BLaER1 (cell line): ENCODE results near the gene KIF18A.

Experiments
- H3K27ac ChIP-seq: shearing (Covaris generic); formaldehyde crosslinking; 2 replicates; pipeline ENCODE4 v1.8.1; 2022
- H3K27me3 ChIP-seq: shearing (Covaris generic); formaldehyde crosslinking; 2 replicates; pipeline ENCODE4 v1.8.1; 2022
- H3K36me3 ChIP-seq: shearing (Covaris generic); formaldehyde crosslinking; 2 replicates; pipeline ENCODE4 v1.8.1; 2022
- H3K4me1 ChIP-seq: shearing (Covaris generic); formaldehyde crosslinking; 2 replicates; pipeline ENCODE4 v1.8.1; 2022
- H3K4me2 ChIP-seq: shearing (Covaris generic); formaldehyde crosslinking; 2 replicates; pipeline ENCODE4 v1.8.1; 2022
- H3K4me3 ChIP-seq: shearing (Covaris generic); formaldehyde crosslinking; 2 replicates; pipeline ENCODE4 v1.8.1; 2022
- H3K9ac ChIP-seq: shearing (Covaris generic); formaldehyde crosslinking; 2 replicates; pipeline ENCODE4 v1.8.1; 2022
- H3K9me3 ChIP-seq: shearing (Covaris generic); formaldehyde crosslinking; 2 replicates; pipeline ENCODE4 v1.8.1; 2022
- H4K20me1 ChIP-seq: shearing (Covaris generic); formaldehyde crosslinking; 2 replicates; pipeline ENCODE4 v1.8.1; 2022
- Cebpa-rat ChIP-seq: shearing (Covaris generic); IDR thresholded peaks from 2 replicates; pipeline ENCODE4 v1.8.1; 2022

Gene KIF18A

DNA sequence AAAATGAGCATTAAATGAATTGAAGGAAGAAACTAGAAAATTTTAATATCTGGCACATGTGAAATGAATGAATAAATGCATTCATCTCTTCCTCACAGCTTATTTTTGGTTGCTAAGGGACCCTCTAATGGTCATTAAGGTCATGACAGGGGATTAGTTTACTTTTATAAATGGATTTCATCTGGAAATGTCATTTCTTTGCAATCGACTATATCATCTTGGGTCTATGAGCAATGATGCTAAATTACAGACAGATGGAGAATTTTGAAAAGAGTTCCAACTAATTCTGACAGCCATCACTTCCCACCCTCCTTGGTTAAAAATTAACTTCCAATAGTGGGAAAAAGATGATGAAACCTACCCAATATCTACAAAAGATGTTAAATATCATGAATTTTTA lies 98.0 kb downstream of the KIF18A start:
- TF ChIP-seq Cebpa-rat, result no peak
- Histone ChIP-seq H4K20me1 (no peaks in the 10 kb centered on the region), H3K27ac (no peak overlapping the region), H3K4me1 (no peaks in the 10 kb centered on the region), H3K27me3 (no peaks in the 10 kb centered on the region), H3K36me3 (no peaks in the 10 kb centered on the region), H3K4me2 (no peak overlapping the region), H3K9me3 (no peaks in the 10 kb centered on the region), H3K9ac (no peak overlapping the region), H3K4me3 (no peak overlapping the region)

DNA sequence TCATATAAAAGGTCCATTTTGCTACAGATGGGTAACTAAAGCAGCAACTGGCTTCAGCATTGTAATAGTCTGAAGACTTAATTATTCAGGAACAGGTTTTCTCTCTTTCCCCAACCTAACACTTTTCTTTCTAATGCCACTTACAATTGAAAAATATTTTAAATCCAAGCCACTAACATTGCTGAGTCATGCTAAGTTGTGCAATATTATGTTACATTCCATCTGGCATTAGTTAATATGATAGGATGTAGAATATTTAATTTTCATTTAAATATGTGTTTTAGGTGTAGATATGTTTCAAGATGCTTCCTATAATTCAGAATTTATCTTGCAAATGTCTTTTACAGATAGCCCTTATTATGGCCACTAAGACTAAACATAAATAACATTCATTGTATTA lies 98.6 kb downstream of the KIF18A start:
- no peaks in the 10 kb centered on the region for H3K36me3 ChIP-seq
- H3K27ac ChIP-seq, result no peak overlapping the region
- no peaks in the 10 kb centered on the region for H3K9me3 ChIP-seq
- H3K4me1 ChIP-seq, result no peaks in the 10 kb centered on the region
- no peak overlapping the region for H3K9ac ChIP-seq
- H3K4me3 ChIP-seq, result no peak overlapping the region
- TF ChIP-seq Cebpa-rat, result no peak
- H3K27me3 ChIP-seq, result no peaks in the 10 kb centered on the region
- no peak overlapping the region for H3K4me2 ChIP-seq
- H4K20me1 ChIP-seq, result no peaks in the 10 kb centered on the region

DNA sequence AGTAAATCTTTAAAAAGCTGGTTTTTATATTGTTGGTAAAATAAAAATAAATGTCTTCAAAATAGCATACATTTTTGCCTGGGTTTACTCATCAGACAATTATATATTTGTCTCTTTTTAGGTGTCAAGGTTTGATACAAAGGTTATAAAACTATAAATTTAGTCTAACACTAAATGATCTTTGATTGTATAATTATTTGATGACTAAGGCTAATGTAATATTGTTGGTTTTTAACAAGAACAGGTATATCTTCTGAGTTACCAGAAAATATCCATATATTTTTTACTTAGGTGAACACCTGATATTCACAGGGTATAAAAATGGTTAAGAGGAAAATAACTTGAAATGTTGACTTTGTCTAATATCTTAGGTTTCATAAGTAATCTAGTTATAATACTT lies 104.3 kb downstream of the KIF18A start:
- H3K9me3 ChIP-seq, result peaks cover 41% of the 10 kb centered on the region
- H4K20me1 ChIP-seq, result no peaks in the 10 kb centered on the region
- no peak overlapping the region for H3K4me3 ChIP-seq
- peaks cover 21% of the 10 kb centered on the region for H3K36me3 ChIP-seq
- no peak overlapping the region for H3K9ac ChIP-seq
- no peak overlapping the region for H3K4me2 ChIP-seq
- no peaks in the 10 kb centered on the region for H3K4me1 ChIP-seq
- H3K27ac ChIP-seq, result no peak overlapping the region
- H3K27me3 ChIP-seq, result no peaks in the 10 kb centered on the region
- no peak for TF ChIP-seq Cebpa-rat

DNA sequence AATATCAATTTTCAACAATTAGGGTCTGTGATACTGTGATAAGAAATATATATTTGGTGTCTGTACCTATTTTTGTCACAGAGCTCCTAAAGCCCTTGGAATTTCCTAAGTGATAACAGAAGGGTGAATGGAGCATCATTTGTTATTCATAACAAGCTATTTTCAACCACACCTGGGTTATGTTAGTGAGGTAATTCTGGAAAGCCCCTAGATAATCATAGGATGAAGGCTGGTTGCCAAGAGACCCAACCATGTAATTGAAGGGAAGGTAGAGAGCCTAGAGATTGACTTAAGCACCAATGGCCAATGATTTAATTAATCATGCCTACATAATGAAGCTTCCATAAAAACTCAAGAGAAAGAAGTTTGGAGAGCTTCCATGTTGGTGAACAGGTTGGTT lies 109.4 kb downstream of the KIF18A start:
- Histone ChIP-seq H3K36me3 (peaks cover 21% of the 10 kb centered on the region), H3K27me3 (no peaks in the 10 kb centered on the region), H3K27ac (no peak overlapping the region), H3K9ac (no peak overlapping the region), H4K20me1 (no peaks in the 10 kb centered on the region), H3K4me2 (no peak overlapping the region), H3K4me1 (no peaks in the 10 kb centered on the region), H3K9me3 (peaks cover 43% of the 10 kb centered on the region), H3K4me3 (no peak overlapping the region)
- TF ChIP-seq Cebpa-rat, result no peak

DNA sequence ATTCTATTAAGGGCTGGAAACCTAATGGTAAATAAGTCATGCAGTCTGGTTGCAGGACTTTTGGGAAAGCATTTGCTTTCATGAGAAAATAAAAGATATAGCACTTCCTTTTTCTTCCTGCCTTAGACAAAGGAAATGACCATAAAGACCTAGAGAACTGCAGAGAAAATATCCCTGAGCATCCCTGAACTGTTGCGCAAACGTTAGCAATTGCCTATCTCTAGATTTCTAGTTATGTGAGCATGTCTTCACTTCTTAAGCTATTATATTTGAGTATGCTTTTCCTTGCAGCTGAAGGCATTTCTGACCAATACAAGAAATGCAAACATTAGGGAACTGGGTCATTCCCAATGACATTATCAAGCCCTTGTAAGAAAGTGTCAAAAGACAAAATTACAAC lies 110.6 kb downstream of the KIF18A start:
- H4K20me1 ChIP-seq, result no peaks in the 10 kb centered on the region
- no peak overlapping the region for H3K9ac ChIP-seq
- H3K4me2 ChIP-seq, result no peak overlapping the region
- H3K36me3 ChIP-seq, result peaks cover 15% of the 10 kb centered on the region
- H3K9me3 ChIP-seq, result peaks cover 32% of the 10 kb centered on the region
- no peak; the same call in 1 of the 2 replicates for TF ChIP-seq Cebpa-rat
- H3K27ac ChIP-seq, result no peak overlapping the region
- H3K27me3 ChIP-seq, result no peaks in the 10 kb centered on the region
- no peaks in the 10 kb centered on the region for H3K4me1 ChIP-seq
- H3K4me3 ChIP-seq, result no peak overlapping the region

DNA sequence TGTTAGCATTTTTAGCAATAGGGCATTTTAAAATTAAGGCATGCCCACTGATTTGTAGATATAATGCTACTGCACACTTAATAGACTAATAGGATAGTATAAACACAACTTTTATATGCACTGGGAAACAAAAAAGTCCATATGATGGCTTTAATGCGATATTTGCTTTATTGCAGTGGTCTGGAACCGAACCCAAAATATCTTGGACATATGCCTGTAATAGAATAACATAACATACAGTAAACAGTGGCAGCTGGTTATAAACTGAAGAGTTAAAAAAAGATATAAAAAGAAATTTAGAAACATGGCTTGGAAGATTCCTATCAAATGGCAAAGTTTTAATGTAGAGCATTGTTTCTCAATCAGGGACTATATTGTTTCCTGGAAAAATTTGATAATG lies 111.9 kb downstream of the KIF18A start:
- no peak overlapping the region for H3K4me3 ChIP-seq
- no peak for TF ChIP-seq Cebpa-rat
- H3K27me3 ChIP-seq, result no peaks in the 10 kb centered on the region
- H3K27ac ChIP-seq, result no peak overlapping the region
- no peak overlapping the region for H3K9ac ChIP-seq
- H3K36me3 ChIP-seq, result peaks cover 2% of the 10 kb centered on the region; the same call in 1 of the 2 replicates
- peaks cover 19% of the 10 kb centered on the region for H3K9me3 ChIP-seq
- H3K4me2 ChIP-seq, result no peak overlapping the region
- no peaks in the 10 kb centered on the region for H4K20me1 ChIP-seq
- H3K4me1 ChIP-seq, result no peaks in the 10 kb centered on the region

DNA sequence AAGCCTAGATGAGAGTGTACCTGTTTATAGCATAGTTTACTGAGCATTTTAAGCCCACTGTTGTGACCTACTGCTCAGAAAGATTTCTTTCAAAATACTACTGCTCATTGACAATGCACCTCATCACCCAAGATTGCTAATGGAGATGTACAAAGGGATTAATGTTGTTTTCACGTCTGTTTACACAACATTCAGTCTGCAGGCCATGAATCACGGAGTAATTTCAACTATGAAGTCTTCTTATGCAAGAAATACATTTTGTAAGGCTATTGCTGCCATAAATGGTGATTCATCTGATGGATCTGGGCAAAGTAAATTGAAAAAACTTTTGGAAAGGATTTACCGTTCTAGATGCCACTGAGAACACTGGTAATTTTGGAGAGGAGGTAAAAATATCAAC lies 112.9 kb downstream of the KIF18A start:
- peaks cover 13% of the 10 kb centered on the region for H3K9me3 ChIP-seq
- no peak overlapping the region for H3K4me3 ChIP-seq
- H3K27ac ChIP-seq, result no peak overlapping the region
- no peaks in the 10 kb centered on the region for H4K20me1 ChIP-seq
- H3K4me2 ChIP-seq, result no peak overlapping the region
- H3K27me3 ChIP-seq, result no peaks in the 10 kb centered on the region
- no peak overlapping the region for H3K9ac ChIP-seq
- no peaks in the 10 kb centered on the region for H3K4me1 ChIP-seq
- H3K36me3 ChIP-seq, result no peaks in the 10 kb centered on the region
- TF ChIP-seq Cebpa-rat, result no peak

DNA sequence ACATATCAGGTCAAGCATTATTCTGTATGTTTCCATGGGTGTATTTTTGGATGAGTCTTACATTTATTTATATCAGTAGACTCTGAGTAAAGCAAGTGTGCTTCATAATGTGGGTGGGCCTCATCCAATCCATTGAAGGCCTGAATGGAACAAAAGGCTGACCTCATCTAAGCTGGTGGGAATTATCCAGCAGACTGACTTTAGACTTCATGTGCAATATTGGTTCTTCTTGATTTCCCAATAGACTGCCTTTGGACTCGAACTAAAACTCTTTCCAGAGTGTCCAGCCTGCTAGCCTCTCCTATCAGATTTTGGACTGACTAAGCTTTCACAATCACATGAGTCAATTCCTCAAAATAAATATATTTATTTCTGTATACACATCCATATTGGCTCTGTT lies 116.2 kb downstream of the KIF18A start:
- H3K4me1 ChIP-seq, result no peaks in the 10 kb centered on the region
- H3K36me3 ChIP-seq, result no peaks in the 10 kb centered on the region
- no peaks in the 10 kb centered on the region for H4K20me1 ChIP-seq
- no peak for TF ChIP-seq Cebpa-rat
- H3K9me3 ChIP-seq, result no peaks in the 10 kb centered on the region
- H3K27me3 ChIP-seq, result no peaks in the 10 kb centered on the region
- H3K9ac ChIP-seq, result no peak overlapping the region
- no peak overlapping the region for H3K27ac ChIP-seq
- H3K4me2 ChIP-seq, result no peak overlapping the region
- no peak overlapping the region for H3K4me3 ChIP-seq

DNA sequence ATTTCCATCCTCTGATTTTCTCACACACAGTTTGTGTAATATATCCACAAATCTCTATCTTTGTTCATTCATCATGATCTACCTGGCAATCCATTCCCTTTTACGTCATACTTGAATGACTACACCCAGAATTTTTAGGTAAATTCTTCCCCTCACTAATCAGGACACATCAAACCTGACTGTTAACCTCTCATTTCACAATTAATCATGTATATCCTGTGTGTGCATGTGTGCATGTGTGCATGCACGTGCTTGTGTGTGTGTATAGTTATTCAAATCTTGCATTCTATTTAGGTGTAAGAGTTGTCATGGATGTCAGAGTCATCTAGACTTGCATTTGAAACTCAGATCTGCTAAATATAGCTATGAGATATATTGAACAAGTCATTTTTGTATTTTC lies 130.4 kb downstream of the KIF18A start:
- no peak for TF ChIP-seq Cebpa-rat
- H3K27me3 ChIP-seq, result no peaks in the 10 kb centered on the region

DNA sequence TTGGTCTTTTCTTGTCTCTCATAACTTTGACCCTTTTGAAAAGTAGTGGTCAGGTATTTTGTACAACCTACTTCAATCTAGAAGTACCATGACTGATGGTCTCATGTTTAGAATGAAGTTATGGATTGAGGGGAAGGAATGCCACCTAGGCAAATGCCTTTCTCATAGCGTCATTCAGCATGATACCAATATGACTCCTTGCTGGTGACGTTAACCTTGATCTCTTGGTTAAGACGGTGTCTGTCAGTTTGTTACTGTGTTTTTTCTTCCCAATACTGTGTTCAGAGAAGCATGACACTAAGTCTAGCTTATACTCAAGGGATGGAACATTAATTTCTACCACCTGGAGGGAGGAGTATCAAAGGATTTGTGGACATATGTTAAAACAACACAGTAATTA lies 130.9 kb downstream of the KIF18A start:
- H3K27me3 ChIP-seq, result no peaks in the 10 kb centered on the region
- no peak for TF ChIP-seq Cebpa-rat
- no peaks in the 10 kb centered on the region for H4K20me1 ChIP-seq
- no peaks in the 10 kb centered on the region for H3K9me3 ChIP-seq
- H3K27ac ChIP-seq, result no peak overlapping the region
- no peak overlapping the region for H3K9ac ChIP-seq
- no peaks in the 10 kb centered on the region for H3K4me1 ChIP-seq
- H3K4me3 ChIP-seq, result no peak overlapping the region
- H3K4me2 ChIP-seq, result no peak overlapping the region
- no peaks in the 10 kb centered on the region for H3K36me3 ChIP-seq

More for the DNA sequence above, 130.4 kb downstream of the KIF18A start:
- Histone ChIP-seq H3K9me3 (no peaks in the 10 kb centered on the region), H3K4me1 (no peaks in the 10 kb centered on the region), H3K9ac (no peak overlapping the region), H3K36me3 (no peaks in the 10 kb centered on the region), H4K20me1 (no peaks in the 10 kb centered on the region), H3K27ac (no peak overlapping the region), H3K4me3 (no peak overlapping the region), H3K4me2 (no peak overlapping the region)

DNA sequence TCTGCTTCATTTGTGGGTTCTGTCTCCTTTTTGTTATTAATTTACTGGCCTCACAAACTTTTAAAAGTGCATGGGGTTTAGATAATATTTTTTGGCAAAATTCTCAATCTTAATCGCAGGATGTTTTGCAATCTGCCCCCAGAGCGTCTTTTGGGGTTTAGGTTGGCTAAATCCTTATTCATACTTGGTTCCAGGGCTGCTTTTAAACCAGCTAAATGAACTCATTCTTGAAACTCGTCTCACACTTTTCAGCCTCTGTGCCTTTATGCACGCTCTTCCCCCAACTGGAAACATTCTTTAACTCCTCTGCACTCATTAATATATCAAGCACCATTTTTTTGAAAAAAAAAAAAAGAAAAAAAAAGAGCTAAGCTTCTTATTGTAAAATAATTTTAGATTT lies 131.7 kb downstream of the KIF18A start:
- no peaks in the 10 kb centered on the region for H3K9me3 ChIP-seq
- no peak for TF ChIP-seq Cebpa-rat
- H3K36me3 ChIP-seq, result no peaks in the 10 kb centered on the region
- H3K4me3 ChIP-seq, result no peak overlapping the region
- no peaks in the 10 kb centered on the region for H3K27me3 ChIP-seq
- H3K27ac ChIP-seq, result no peak overlapping the region
- H4K20me1 ChIP-seq, result no peaks in the 10 kb centered on the region
- H3K9ac ChIP-seq, result no peak overlapping the region
- no peak overlapping the region for H3K4me2 ChIP-seq
- no peaks in the 10 kb centered on the region for H3K4me1 ChIP-seq
